HepG2 (cell line): ENCODE measurements around the gene CABP4. TPM values are rescaled to one million over a fixed set of nuclear protein-coding genes. Genes with fewer than 3 reads are reported as not detected.

ENCODE experiments used
- ATAC-seq: fragments of 200-7000 bp; cut with Tn5 transposase; 3 replicates; pipeline ENCODE4 v1.9.1; 2020; ENCODE audit warnings: mild to moderate bottlenecking, moderate library complexity
- BruUV-seq: library from RNA; stranded (reverse); fragments of 400-500 nt; replicated peaks from 2 replicates; lab custom pipeline; 2021; lab: Mats Ljungman, UMichigan
- CTCF ChIA-PET: fragments of 300-600 bp; formaldehyde crosslinking; extraction: SDS; loops from one replicate; lab custom pipeline; 2021; ENCODE audit warnings: low total read pairs, inconsistent platforms, low intra/inter-chr PET ratio; lab: Yijun Ruan, JAX
- POLR2A ChIA-PET: fragments of 350-600 bp; sonication (Branson Sonifier 250); formaldehyde crosslinking; loops from one replicate; lab custom pipeline; 2020; ENCODE audit warnings: antibody characterized with exemption, inconsistent platforms; lab: Yijun Ruan, JAX
- DNase-seq: peaks from one replicate; pipeline ENCODE4 v3.0.0-alpha.2; 2015; ENCODE audit warnings: low spot score
- FAIRE-seq: peaks from 3 replicates; lab custom pipeline; 2011; peaks lifted over from hg19 to GRCh38; lab: Jason Lieb, UNC
- H2AFZ ChIP-seq: one replicate; pipeline ENCODE4 v1.6.1; 2011; ENCODE audit warnings: low read length, inconsistent platforms
- H3K27ac ChIP-seq: fragments of 300-600 bp; 3 replicates; pipeline ENCODE4 v1.8.0; 2011; ENCODE audit warnings: mixed run types, mild to moderate bottlenecking, mixed read lengths, low read length, inconsistent platforms; ENCODE audit not compliant: insufficient read depth; ENCODE audit errors: extremely low read length
- H3K27me3 ChIP-seq, 2 experiments: fragments of 200-600 bp in 1 of 2; 2 replicates in 1 of 2; 3 replicates in 1 of 2; pipeline versions ENCODE4 v1.6.0 to v1.8.0; 2011; ENCODE audit warnings: low read length in 2 of 2, mild to moderate bottlenecking in 2 of 2, moderate library complexity in 2 of 2, inconsistent platforms in 1 of 2; ENCODE audit not compliant: insufficient read depth in 2 of 2, control insufficient read depth in 1 of 2
- H3K36me3 ChIP-seq, 2 experiments: fragments of 200-600 bp in 1 of 2; replicated peaks in 1 of 2; 2 replicates in 1 of 2; 3 replicates in 1 of 2; pipeline versions ENCODE4 v1.5.1 to v1.8.0; 2011; ENCODE audit warnings: low read length in 2 of 2, inconsistent platforms in 1 of 2; ENCODE audit not compliant: insufficient read depth in 2 of 2, control insufficient read depth in 1 of 2
- H3K4me1 ChIP-seq: 2 replicates; pipeline ENCODE4 v1.5.1; 2012; ENCODE audit warnings: low read length, inconsistent platforms; ENCODE audit not compliant: insufficient read depth
- H3K4me2 ChIP-seq: 2 replicates; pipeline ENCODE4 v1.6.0; 2011; ENCODE audit warnings: low read depth, low read length, inconsistent platforms
- H3K4me3 ChIP-seq, 3 experiments: fragments of 200-600 bp in 1 of 3; sonication (generic), shearing (Covaris generic) in 1 of 3; replicated peaks in 1 of 3; 2 replicates each; pipeline ENCODE4 v1.5.1; 2011 to 2016; ENCODE audit warnings: low read length in 3 of 3, inconsistent platforms in 2 of 3, low read depth in 2 of 3, mild to moderate bottlenecking in 2 of 3, control low read depth in 1 of 3, mixed read lengths in 1 of 3; ENCODE audit not compliant: insufficient read depth in 1 of 3
- H3K79me2 ChIP-seq: one replicate; pipeline ENCODE4 v1.6.1; 2011; ENCODE audit warnings: low read length, inconsistent platforms; ENCODE audit not compliant: insufficient read depth
- H3K9ac ChIP-seq: 2 replicates; pipeline ENCODE4 v1.6.0; 2011; ENCODE audit warnings: mild to moderate bottlenecking, low read depth, low read length, inconsistent platforms; ENCODE audit not compliant: insufficient read depth
- H3K9me3 ChIP-seq: 2 replicates; pipeline ENCODE4 v1.5.1; 2012; ENCODE audit warnings: mild to moderate bottlenecking, low read length
- H4K20me1 ChIP-seq: 2 replicates; pipeline ENCODE4 v1.6.0; 2011; ENCODE audit warnings: inconsistent platforms, mild to moderate bottlenecking, low read length, moderate library complexity; ENCODE audit not compliant: insufficient read depth
- ARID4A ChIP-seq: sonication (generic); formaldehyde crosslinking; IDR thresholded peaks from 2 replicates; pipeline ENCODE4 v1.5.0; 2020; ENCODE audit warnings: mild to moderate bottlenecking, missing genetic modification reagents, borderline replicate concordance
- CREB1 ChIP-seq, 2 experiments: fragments of 450-650 bp in 1 of 2; IDR thresholded peaks; 2 replicates each; pipeline ENCODE4 v1.6.1; 2016 to 2017; ENCODE audit warnings: control low read depth in 1 of 2, mild to moderate bottlenecking in 1 of 2, missing compliant biosample characterization in 1 of 2, missing genetic modification characterization in 1 of 2
- HIC2 ChIP-seq: sonication (generic); formaldehyde crosslinking; IDR thresholded peaks from 2 replicates; pipeline ENCODE4 v1.9.0; 2022; ENCODE audit warnings: low read depth, missing genetic modification reagents
- ISL2 ChIP-seq: sonication (generic); formaldehyde crosslinking; IDR thresholded peaks from 2 replicates; pipeline ENCODE4 v1.5.0; 2020; ENCODE audit warnings: missing genetic modification reagents
- KDM2A ChIP-seq: sonication (generic); formaldehyde crosslinking; IDR thresholded peaks from 2 replicates; pipeline ENCODE4 v1.4.0; 2020; ENCODE audit warnings: low read depth, missing genetic modification reagents, borderline replicate concordance
- POLR2G ChIP-seq: fragments of 200-400 bp; formaldehyde crosslinking; IDR thresholded peaks from 2 replicates; pipeline ENCODE4 v1.6.1; 2018; ENCODE audit warnings: mild to moderate bottlenecking, low read depth, low read length, moderate library complexity
- RORA ChIP-seq: sonication (generic); formaldehyde crosslinking; IDR thresholded peaks from 2 replicates; pipeline ENCODE4 v1.5.0; 2020; ENCODE audit warnings: mild to moderate bottlenecking, missing genetic modification reagents, moderate library complexity
- SRF ChIP-seq: IDR thresholded peaks from 2 replicates; pipeline ENCODE4 v1.6.1; 2011; ENCODE audit warnings: mild to moderate bottlenecking, low read depth, low read length, moderate library complexity
- ZBTB46 ChIP-seq: sonication (generic); formaldehyde crosslinking; IDR thresholded peaks from 2 replicates; pipeline ENCODE4 v1.4.0; 2020; ENCODE audit warnings: mild to moderate bottlenecking, missing genetic modification reagents, borderline replicate concordance
- ZNF501 ChIP-seq: sonication (generic); formaldehyde crosslinking; IDR thresholded peaks from 2 replicates; pipeline ENCODE4 v1.5.1; 2020; ENCODE audit warnings: mild to moderate bottlenecking, moderate library complexity, missing genetic modification reagents
- ZNF549 ChIP-seq: sonication (generic); formaldehyde crosslinking; IDR thresholded peaks from 2 replicates; pipeline ENCODE4 v1.5.0; 2020; ENCODE audit warnings: missing genetic modification reagents
- WGBS: methylation state at CpG from one replicate; pipeline ENCODE4 v1.1.6; 2017; ENCODE audit warnings: low lambda C conversion rate; 5-methylcytosine and 5-hydroxymethylcytosine counted together
- in situ Hi-C: cut with HindIII; loops from 2 replicates; pipeline ENCODE4 v1.10.0; 2017; ENCODE audit warnings: low pct_unique_long_range_greater_than_20kb; ENCODE audit not compliant: extremely low pct_ligation_motif_present
- intact Hi-C: fragments of 100-400 bp; cut with micrococcal nuclease; formaldehyde crosslinking; loops from one replicate; pipeline ENCODE4 v1.10.0; 2022; ENCODE audit not compliant: unreplicated experiment
- polyA plus RNA-seq, 8 experiments: library from polyadenylated mRNA; depleted of rRNA in 3 of 8; stranded (reverse) in 7 of 8; unstranded in 1 of 8; fragments of >200 nt; fragmentation: Illumina TruSeq in 4 of 8; extraction: Trizol in 4 of 8; gene quantifications; 2 replicates each; pipeline versions ENCODE4 v1.2.1 to v1.2.3, GENCODE V29; 2011 to 2016; ENCODE audit warnings: low read depth in 4 of 8, missing spikeins in 1 of 8, mixed read lengths in 1 of 8; ENCODE audit not compliant: insufficient read depth in 1 of 8
- total RNA-seq, 5 experiments: library from RNA; depleted of rRNA; stranded (reverse); fragments of >200 nt; fragmentation: Illumina TruSeq; extraction: Trizol; gene quantifications; 2 replicates each; pipeline ENCODE4 v1.2.3, GENCODE V29; 2016; ENCODE audit warnings: low read depth in 1 of 5
- TF ChIP-seq, protein P1 (sequence below): IDR thresholded peaks from 2 replicates; pipeline ENCODE4 v1.6.1; 2016; ENCODE audit warnings: missing compliant biosample characterization, missing genetic modification reagents, borderline replicate concordance

CABP4 gene
- total and polyA plus RNA-seq, 2 of the 13 experiments (the other 11 are each of a cell fraction or from before 2014, with no cell fraction given), result not detected

DNA sequence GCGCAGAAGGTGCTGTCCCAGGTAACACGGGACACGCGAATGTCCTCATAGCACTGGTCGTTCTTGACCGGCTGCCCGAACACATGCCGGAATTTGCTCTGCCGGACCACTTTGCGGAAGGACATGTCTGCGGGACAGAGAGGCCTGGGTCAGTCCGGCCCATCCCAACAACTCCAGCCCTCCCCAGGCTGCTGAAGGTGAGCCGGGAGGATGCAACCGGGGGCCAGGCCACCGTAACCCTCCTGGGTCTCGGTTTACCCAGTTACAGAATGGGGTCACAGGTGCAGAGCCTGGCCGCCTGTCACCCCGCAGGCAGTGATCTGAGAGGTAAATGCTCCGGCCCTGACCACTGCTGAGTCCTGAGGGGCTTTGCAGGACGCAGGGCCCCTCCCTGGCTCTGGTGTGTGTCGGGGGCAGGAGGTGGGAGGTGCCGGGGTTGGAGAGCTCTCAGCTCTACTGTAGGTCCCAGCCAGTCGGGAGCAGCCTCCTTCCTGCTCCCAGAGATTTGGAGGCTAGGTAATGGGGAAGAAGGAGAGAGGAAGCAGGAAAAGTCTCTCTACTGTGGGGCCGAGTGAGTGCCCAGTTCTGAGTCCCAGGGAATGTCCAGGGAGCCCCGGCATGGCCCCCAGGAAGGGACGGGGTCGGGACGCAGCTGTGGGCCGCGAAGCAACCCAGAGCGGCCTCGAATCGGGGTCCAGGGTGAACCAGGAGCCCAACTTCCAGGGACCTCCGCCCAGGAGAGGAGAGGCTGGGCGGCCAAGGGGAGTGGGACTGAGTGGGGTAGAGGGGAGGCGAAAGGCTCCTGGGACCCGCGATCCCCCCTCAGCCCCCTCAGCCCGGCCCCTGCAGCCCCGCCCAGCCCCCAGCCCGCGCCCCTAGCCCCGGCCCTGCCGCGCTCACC, 12.4 kb upstream of the CABP4 start:
- Histone ChIP-seq H2AFZ (no peak overlapping the region), H3K4me2 (peak overlapping the region; percentile 87), H3K79me2 (peaks cover 3% of the 10 kb centered on the region), H3K9me3 (no peaks in the 10 kb centered on the region), H3K27ac (peak overlapping the region; percentile 63), H4K20me1 (no peaks in the 10 kb centered on the region), H3K36me3 (peaks cover 0 to 4% of the 10 kb centered on the region in 2 experiments; a peak in 2 of 5 replicates), H3K4me1 (peaks cover 27% of the 10 kb centered on the region), H3K27me3 (peaks cover 0 to 1% of the 10 kb centered on the region in 2 experiments; a peak in 1 of 5 replicates), H3K9ac (peak overlapping the region; percentile 83), H3K4me3 (peak overlapping the region; percentile 84 to 97 (median 92))
- CTCF ChIA-PET, result no interaction called here
- no peak for FAIRE-seq
- in situ Hi-C loops (no loop called here), intact Hi-C loops (loop anchor here (2.0 kb wide), 1 partner anchor 14 kb away; the partner anchor contains the start of gene RPS6KB2)
- ATAC-seq, result peak; percentile 29
- POLR2A ChIA-PET, result interaction anchor here (0.6 to 1.4 kb wide), 6 partner anchors 9 to 51 kb away, joined by 3 to 10 read pairs (median 4); partner anchors contain the start of genes GPR152, PPP1CA, RAD9A and RPS6KB2
- 4% methylated on average over 14 of the region's 45 CpGs for WGBS
- DNase-seq, result no peak
- BruUV-seq, result no TSS peak
- TF ChIP-seq ISL2 (CRISPR knock-in tag) (0 out of 2 replicates have a peak, but pooled peaks have one; percentile 28), HIC2 (CRISPR knock-in tag) (no peak), POLR2G (0 out of 2 replicates have a peak, but pooled peaks have one; percentile 31), ZNF501 (CRISPR knock-in tag) (no peak), KDM2A (CRISPR knock-in tag) (peak; percentile 29; the same call in 1 of the 2 replicates), CREB1 (IDR thresholded peaks at IDR 0.05) (no peak), CREB1 (CRISPR knock-in tag; IDR thresholded peaks at IDR 0.05) (no peak), ARID4A (no peak), ZNF549 (CRISPR knock-in tag) (no peak), RORA (CRISPR knock-in tag) (no peak), SRF (no peak), ZBTB46 (CRISPR knock-in tag) (no peak)
- TF ChIP-seq, protein P1, sequence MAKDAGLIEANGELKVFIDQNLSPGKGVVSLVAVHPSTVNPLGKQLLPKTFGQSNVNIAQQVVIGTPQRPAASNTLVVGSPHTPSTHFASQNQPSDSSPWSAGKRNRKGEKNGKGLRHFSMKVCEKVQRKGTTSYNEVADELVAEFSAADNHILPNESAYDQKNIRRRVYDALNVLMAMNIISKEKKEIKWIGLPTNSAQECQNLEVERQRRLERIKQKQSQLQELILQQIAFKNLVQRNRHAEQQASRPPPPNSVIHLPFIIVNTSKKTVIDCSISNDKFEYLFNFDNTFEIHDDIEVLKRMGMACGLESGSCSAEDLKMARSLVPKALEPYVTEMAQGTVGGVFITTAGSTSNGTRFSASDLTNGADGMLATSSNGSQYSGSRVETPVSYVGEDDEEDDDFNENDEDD (CRISPR knock-in tag), result no peak
